Effector memory CD4-positive, alpha-beta T cell (primary cell): ENCODE data around the gene NEDD4L.

Experiments used
- DNase-seq, 3 donors: peaks; one replicate each; pipeline ENCODE4 v3.0.0-alpha.2; 2020
- H3K27ac ChIP-seq: 2 replicates; pipeline ENCODE4 v1.7.0; 2013; ENCODE audit warnings: mild to moderate bottlenecking, low read length, moderate library complexity; ENCODE audit not compliant: insufficient read depth, poor library complexity, severe bottlenecking
- H3K27me3 ChIP-seq: replicated peaks from 2 replicates; pipeline ENCODE4 v1.7.0; 2013; ENCODE audit warnings: mild to moderate bottlenecking, low read length; ENCODE audit not compliant: insufficient read depth, control insufficient read depth, poor library complexity, severe bottlenecking
- H3K36me3 ChIP-seq: 2 replicates; pipeline ENCODE4 v1.7.0; 2013; ENCODE audit warnings: mild to moderate bottlenecking, low read length, moderate library complexity; ENCODE audit not compliant: control insufficient read depth, insufficient read depth
- H3K4me1 ChIP-seq: 2 replicates; pipeline ENCODE4 v1.7.0; 2013; ENCODE audit warnings: low read length, mild to moderate bottlenecking; ENCODE audit not compliant: control insufficient read depth, insufficient read depth, poor library complexity, severe bottlenecking
- H3K4me3 ChIP-seq: 2 replicates; pipeline ENCODE4 v1.7.0; 2013; ENCODE audit warnings: low read length, low read depth, mild to moderate bottlenecking; ENCODE audit not compliant: insufficient read depth, poor library complexity, severe bottlenecking
- H3K9me3 ChIP-seq: 2 replicates; pipeline ENCODE4 v1.7.0; 2013; ENCODE audit warnings: mild to moderate bottlenecking, low read length, moderate library complexity; ENCODE audit not compliant: control insufficient read depth

Gene NEDD4L

DNA sequence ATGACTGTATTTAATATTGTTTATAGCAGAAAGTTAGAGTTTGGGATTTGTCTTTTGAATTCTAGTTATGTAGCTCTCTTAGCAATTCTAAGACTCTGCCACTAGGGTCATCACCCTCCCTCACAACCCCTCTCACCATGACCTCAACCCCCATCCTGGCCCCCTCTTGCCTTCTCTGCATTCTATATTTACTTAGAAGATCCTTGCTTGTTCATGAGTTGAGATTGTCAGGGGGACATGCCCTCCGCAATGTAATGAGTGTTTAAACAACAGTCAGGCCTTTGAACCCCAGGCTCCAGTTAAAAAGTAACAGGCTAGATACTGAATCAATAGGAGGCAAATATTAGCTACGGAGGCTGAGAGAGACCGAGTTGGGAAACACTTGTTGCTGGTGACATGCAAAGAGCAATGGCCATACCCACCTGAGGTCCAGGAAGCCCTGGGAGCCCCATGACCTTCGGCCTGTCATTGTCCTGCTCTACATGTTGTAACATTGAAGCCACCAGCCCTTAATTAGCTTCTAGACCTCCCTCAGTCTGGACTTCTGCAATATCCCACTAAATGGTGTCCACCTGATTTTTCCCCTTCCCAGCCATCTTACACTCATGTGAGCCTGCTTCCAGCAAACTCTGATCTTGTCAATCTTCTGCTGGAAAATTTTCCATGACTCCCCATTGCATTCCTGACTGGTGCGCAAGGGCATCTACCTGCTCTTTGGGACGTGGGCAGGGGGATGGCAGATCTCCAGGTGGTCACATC lies 363.8 kb downstream of the NEDD4L start:
- Histone ChIP-seq H3K9me3 (no peaks in the 10 kb centered on the region), H3K4me1 (no peaks in the 10 kb centered on the region), H3K27me3 (no peaks in the 10 kb centered on the region), H3K4me3 (no peak overlapping the region), H3K27ac (no peak overlapping the region), H3K36me3 (no peaks in the 10 kb centered on the region)
- DNase-seq, result no peak

DNA sequence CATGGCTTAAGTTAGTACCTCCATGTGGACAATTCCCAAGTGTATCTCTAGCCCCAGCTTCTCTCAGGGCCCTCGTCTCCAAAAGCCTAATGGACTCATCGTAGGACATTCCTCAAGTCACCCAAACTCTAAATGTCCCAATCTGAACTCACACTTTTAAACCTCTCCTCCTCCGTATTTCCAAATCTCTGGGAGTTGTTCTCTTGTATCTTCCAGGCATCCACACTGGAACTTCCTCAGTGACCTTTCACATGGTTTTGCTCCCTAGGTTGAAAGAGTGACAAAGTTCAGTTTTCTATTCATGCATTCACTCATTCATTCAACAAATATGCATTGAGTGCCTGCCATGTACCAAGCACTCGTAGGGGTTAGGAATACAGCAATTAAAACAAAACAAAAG lies 364.6 kb downstream of the NEDD4L start:
- no peaks in the 10 kb centered on the region for H3K9me3 ChIP-seq
- DNase-seq, result no peak
- H3K4me1 ChIP-seq, result no peaks in the 10 kb centered on the region
- H3K27me3 ChIP-seq, result no peaks in the 10 kb centered on the region
- H3K4me3 ChIP-seq, result no peak overlapping the region
- H3K27ac ChIP-seq, result no peak overlapping the region
- no peaks in the 10 kb centered on the region for H3K36me3 ChIP-seq

DNA sequence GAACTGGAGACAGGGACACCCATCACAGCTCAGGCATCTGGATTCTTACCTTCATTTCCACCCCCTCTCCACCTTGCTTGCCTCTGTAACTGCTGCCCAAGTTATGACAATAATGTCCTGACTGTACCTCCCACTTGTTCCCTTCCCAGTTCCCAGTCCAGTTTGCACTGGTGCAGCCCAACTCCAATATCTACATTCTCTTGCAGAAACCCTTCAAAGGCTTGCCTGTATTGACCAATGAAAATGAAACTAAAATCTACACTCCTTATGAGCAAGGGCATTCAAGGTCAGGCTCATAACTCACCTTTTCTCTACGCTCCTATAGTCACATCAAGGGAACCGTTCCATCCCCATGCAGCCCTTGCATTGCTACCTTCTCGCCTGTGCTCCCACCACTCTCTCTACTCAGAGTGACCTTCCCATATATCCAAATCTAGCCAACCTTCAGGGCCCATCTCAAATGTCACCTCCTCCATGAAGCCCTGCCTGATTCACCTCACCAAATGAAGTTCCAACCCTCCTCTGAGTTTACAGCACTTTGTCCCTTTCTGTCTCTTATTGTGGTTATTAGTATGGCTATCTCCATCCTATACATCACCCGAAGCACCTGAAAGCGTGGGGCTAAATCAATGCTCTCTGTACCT lies 365.9 kb downstream of the NEDD4L start:
- DNase-seq, result no peak
- no peaks in the 10 kb centered on the region for H3K27me3 ChIP-seq
- no peaks in the 10 kb centered on the region for H3K4me1 ChIP-seq
- no peak overlapping the region for H3K27ac ChIP-seq
- H3K4me3 ChIP-seq, result no peak overlapping the region
- no peaks in the 10 kb centered on the region for H3K36me3 ChIP-seq
- no peaks in the 10 kb centered on the region for H3K9me3 ChIP-seq

DNA sequence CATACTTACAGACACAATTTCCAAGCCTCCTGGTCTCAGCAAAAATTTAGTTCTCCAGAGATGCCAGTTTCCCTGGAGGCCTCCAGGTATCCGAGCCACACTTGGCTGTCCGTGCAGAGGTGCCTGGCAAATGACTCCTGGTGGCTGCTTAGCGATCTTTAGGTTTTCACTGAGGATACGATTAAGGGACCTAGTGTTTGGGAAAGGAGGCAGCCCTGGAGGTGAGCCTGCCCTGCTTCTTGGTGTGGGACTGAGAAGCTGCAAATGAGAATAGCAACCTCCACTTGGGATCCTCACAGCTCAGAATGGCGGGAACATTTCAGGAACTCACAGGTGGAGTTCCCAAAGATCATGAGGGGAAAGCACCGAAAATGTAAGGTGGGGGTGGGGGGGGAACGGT lies 367.3 kb downstream of the NEDD4L start:
- Histone ChIP-seq H3K27ac (no peak overlapping the region), H3K27me3 (no peaks in the 10 kb centered on the region), H3K36me3 (no peaks in the 10 kb centered on the region), H3K4me1 (no peaks in the 10 kb centered on the region), H3K9me3 (no peaks in the 10 kb centered on the region), H3K4me3 (no peak overlapping the region)
- DNase-seq, result no peak

DNA sequence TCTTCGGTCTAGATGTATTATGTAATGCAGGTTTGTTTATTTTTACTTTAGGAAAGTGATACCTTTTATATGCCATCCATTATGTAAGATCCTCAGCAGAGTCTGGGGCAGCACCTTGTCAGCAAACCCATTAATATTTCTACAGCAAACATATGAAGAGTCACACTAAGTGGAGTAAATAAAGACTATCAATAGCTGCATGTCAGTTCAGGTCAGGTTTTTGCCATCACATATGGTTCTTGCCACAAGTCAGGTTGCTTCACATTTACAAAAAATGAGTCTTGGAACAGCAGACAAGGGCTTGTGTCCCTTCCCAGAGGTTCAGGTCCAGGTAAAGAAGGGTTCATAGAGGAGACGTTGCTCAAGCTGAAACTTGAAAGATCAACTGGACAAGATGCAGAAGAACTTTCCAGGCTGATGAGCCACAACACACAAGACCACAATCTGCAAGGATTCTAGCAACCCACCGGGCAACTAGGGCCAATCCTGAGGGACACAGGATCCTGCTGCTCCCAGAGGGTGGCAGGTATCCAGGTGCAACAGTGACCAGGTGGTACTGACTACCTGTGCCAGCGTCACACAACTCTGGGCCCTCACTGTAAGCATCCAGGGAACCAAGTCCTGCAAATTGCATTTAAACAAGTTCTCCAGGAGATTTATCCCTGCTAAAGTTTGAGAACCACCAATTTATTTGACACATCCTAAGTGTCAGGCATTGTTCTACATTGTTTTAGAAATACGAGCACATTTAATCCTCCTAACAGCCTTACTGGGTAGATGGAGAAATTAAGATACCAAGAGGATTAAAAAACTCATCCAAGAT lies 369.0 kb downstream of the NEDD4L start:
- H3K36me3 ChIP-seq, result no peaks in the 10 kb centered on the region
- no peak overlapping the region for H3K4me3 ChIP-seq
- no peaks in the 10 kb centered on the region for H3K9me3 ChIP-seq
- no peaks in the 10 kb centered on the region for H3K27me3 ChIP-seq
- no peak for DNase-seq
- H3K4me1 ChIP-seq, result no peaks in the 10 kb centered on the region
- no peak overlapping the region for H3K27ac ChIP-seq

DNA sequence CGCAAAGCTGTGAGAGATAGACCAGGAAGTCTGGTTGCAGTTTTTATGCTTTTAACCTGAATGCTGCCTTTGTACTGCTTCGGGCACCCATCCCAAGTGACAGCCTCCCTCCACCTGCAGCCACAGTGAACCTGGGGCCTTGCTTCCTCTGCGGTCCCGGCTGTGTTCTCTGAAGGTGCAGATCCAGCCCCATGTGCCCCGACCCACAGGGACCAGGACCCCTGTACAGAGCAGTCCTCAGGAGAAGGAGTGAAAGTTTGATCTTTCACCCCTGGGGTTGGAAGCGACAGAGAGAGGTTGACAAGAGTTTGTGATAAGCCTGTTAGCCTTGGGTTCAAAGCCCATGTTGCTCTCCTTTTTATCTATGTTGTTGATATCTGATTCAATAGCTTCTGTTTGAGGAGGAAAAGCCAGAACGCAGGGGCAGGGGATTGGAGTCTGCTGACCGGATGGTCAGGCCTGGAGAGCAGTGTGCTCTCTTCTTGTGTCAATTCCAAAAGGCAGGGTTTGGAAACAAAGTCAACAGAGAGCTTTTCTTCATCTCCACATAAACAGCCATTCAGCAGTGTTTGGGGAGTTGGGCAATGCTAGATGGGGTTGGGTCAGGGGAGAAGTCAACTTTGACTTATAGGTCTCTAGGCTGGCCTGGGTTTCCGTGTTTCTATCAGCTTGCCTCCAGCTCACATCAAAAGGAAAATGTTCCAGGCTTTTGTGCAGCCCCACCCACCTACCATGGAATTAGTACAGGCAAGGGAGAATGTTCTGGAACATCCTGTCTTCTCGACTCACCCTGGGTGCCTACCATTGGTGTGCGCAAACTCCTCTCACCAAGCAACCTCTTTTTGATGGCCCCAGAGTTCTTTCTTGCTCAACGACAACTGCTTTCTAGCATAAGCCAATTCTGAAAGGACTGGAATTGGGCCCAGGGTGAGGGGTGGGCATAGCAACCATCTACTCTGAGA lies 369.9 kb downstream of the NEDD4L start:
- H3K9me3 ChIP-seq, result no peaks in the 10 kb centered on the region
- no peak overlapping the region for H3K4me3 ChIP-seq
- no peak for DNase-seq
- H3K27ac ChIP-seq, result no peak overlapping the region
- H3K27me3 ChIP-seq, result no peaks in the 10 kb centered on the region
- no peaks in the 10 kb centered on the region for H3K36me3 ChIP-seq
- H3K4me1 ChIP-seq, result no peaks in the 10 kb centered on the region

DNA sequence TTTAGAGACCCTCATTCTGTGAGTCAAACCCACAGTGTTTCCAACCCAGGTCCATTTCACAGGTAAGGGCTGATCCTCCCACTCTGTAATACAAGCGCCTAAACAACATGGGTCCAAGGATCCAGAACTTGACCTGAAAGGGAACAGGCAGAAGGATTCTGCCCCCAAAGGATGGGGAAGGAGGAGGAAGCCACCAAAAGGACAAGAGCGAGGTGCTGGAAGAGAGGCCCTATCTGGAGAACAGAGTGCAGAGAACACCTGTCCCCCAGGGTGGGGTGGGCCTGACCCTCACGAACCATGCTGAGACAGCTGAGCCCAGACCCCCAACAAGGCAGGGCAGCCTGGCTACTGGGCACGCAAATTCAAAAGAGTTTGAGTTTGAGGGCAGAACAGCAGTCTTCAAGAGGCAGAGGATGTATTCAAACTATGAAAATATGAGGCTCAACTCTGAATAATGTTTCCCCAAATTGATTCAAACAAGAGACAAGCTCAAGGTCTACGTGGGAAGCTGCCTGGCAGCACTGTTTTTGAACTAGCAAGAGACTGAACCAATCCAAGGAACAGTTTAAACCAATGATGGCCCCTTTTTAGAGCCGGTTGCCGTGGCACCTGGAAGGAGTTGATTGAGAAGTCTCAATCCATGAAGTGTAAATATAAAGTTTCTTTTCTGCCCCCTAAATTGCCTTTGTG lies 372.1 kb downstream of the NEDD4L start:
- H3K36me3 ChIP-seq, result no peaks in the 10 kb centered on the region
- H3K27me3 ChIP-seq, result no peaks in the 10 kb centered on the region
- no peak overlapping the region for H3K4me3 ChIP-seq
- H3K27ac ChIP-seq, result no peak overlapping the region
- no peaks in the 10 kb centered on the region for H3K4me1 ChIP-seq
- H3K9me3 ChIP-seq, result no peaks in the 10 kb centered on the region
- no peak for DNase-seq

DNA sequence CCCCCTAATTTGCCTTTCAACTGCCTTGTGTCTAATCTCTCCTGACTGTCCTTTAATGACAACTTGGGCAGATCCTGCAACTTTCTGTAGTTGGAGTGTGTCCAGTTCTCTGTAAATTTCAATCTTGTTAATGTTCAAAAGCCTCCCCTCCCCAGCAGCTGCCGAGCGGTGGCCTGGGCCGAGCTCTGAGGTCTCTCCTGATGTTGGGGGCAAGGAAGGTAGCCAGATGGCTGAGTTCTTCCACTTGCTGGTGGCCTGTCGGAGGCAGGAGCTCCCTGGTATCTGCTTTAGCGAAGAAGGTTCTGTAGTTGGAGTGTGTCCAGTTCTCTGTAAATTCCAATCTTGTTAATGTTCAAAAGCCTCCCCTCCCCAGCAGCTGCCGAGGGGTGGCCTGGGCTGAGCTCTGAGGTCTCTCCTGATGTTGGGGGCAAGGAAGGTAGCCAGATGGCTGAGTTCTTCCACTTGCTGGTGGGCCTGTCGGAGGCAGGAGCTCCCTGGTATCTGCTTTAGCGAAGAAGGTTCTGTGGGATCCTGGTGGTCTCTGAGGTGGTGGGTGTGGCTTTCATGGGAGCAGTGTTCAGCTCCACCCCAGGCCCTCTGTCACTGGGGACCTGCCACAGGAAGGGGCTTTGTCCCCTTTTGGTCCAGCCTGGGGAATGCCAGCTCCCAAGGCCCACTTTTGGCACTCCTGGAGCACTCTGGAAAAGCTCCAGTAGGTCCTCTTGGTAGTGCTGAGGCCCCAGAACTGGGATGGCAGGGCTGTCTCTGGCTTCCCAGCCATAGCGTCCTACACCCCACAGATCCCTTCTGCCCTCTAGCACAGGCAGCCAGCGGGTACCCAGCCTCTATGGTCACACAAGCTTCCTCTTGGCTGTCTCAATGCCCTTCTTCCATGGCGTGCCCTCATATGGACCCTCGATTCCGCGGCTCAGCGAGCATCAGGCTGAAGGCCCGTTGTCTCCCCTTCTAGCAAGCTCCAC lies 373.0 kb downstream of the NEDD4L start:
- no peak overlapping the region for H3K27ac ChIP-seq
- H3K36me3 ChIP-seq, result no peaks in the 10 kb centered on the region
- no peak for DNase-seq
- no peak overlapping the region for H3K4me3 ChIP-seq
- H3K4me1 ChIP-seq, result no peaks in the 10 kb centered on the region
- H3K27me3 ChIP-seq, result no peaks in the 10 kb centered on the region
- no peaks in the 10 kb centered on the region for H3K9me3 ChIP-seq
